ENCODE measurements around the gene P2RX4. TPM values are rescaled to one million over a fixed set of nuclear protein-coding genes. Genes with fewer than 3 reads are reported as not detected.

The P2RX4 gene
- total RNA-seq, 1 experiment from 2014 or later, result 17.1 TPM

DNA sequence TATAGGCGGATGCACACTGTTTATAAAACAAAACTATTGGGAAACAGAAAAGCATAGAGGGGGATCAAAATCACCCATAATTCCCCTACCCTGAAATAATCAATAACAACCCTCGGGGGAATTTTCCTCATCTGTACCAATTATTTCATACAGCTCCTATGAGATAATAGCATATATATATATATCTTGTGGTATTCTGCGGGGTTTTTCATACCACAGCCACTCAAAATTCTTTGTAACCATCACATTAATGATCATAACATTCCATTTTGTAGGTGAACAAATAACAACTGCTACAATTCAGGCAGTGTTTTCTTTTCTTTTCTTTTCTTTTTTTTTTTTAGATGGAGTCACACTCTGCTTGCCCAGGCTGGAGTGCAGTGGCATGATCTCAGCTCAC is 42.0 kb upstream of the P2RX4 start:
- ChIA-PET RAD21 (ENCODE audit: low non-redundant PET in 1 of 2, low total read pairs in 2 of 2, uncharacterized antibody in 2 of 2, unreplicated experiment in 2 of 2) (no interaction called here), POLR2A (no interaction called here), CTCF (no interaction called here)
- Histone ChIP-seq H3K9me3 (ENCODE audit: control insufficient read depth in 1 of 2, insufficient read depth in 1 of 2, low read depth in 1 of 2, low read length in 2 of 2) (no peaks in the 10 kb centered on the region), H3K9me2 (ENCODE audit: insufficient read depth) (no peaks in the 10 kb centered on the region), H3K27me3 (ENCODE audit: insufficient read depth, low read length) (no peaks in the 10 kb centered on the region), H3K9ac (ENCODE audit: low read length) (no peak overlapping the region), H3K79me2 (ENCODE audit: insufficient read depth, low read length) (no peaks in the 10 kb centered on the region), H3K36me3 (ENCODE audit: control insufficient read depth in 1 of 2, insufficient read depth in 2 of 2, low read length in 2 of 2) (no peaks in the 10 kb centered on the region), H3K4me1 (ENCODE audit: control insufficient read depth in 1 of 2, insufficient read depth in 2 of 2, low read length in 2 of 2) (no peaks in the 10 kb centered on the region), H3K4me3 (replicated peaks in 1 of 2; ENCODE audit: low read depth in 1 of 2, low read length in 2 of 2) (no peak overlapping the region), H2AFZ (ENCODE audit: low read depth, low read length, poor library complexity, severe bottlenecking) (no peak overlapping the region), H4K20me1 (ENCODE audit: insufficient read depth) (no peaks in the 10 kb centered on the region), H3K4me2 (ENCODE audit: low read length) (no peak overlapping the region), H3K27ac (ENCODE audit: low read depth, low read length) (no peak overlapping the region)
- intact Hi-C loops (cut with micrococcal nuclease), result no loop called here
- TF ChIP-seq ZFX (IDR thresholded peaks at IDR 0.05), result no peak
- no peak for TF ChIP-seq MAX (IDR thresholded peaks at IDR 0.05)
- TF ChIP-seq CEBPB (IDR thresholded peaks at IDR 0.05; ENCODE audit: low read depth), result no peak
- TF ChIP-seq ELF1 (IDR thresholded peaks at IDR 0.05; ENCODE audit: borderline replicate concordance, low read depth), result no peak
- no peak for TF ChIP-seq POLR2A (IDR thresholded peaks at IDR 0.05; ENCODE audit: borderline replicate concordance, extremely low read depth, insufficient read depth, insufficient read length)
- no peak for TF ChIP-seq SRF (IDR thresholded peaks at IDR 0.05; ENCODE audit: low read depth)
- TF ChIP-seq, protein P1, sequence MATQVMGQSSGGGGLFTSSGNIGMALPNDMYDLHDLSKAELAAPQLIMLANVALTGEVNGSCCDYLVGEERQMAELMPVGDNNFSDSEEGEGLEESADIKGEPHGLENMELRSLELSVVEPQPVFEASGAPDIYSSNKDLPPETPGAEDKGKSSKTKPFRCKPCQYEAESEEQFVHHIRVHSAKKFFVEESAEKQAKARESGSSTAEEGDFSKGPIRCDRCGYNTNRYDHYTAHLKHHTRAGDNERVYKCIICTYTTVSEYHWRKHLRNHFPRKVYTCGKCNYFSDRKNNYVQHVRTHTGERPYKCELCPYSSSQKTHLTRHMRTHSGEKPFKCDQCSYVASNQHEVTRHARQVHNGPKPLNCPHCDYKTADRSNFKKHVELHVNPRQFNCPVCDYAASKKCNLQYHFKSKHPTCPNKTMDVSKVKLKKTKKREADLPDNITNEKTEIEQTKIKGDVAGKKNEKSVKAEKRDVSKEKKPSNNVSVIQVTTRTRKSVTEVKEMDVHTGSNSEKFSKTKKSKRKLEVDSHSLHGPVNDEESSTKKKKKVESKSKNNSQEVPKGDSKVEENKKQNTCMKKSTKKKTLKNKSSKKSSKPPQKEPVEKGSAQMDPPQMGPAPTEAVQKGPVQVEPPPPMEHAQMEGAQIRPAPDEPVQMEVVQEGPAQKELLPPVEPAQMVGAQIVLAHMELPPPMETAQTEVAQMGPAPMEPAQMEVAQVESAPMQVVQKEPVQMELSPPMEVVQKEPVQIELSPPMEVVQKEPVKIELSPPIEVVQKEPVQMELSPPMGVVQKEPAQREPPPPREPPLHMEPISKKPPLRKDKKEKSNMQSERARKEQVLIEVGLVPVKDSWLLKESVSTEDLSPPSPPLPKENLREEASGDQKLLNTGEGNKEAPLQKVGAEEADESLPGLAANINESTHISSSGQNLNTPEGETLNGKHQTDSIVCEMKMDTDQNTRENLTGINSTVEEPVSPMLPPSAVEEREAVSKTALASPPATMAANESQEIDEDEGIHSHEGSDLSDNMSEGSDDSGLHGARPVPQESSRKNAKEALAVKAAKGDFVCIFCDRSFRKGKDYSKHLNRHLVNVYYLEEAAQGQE (IDR thresholded peaks at IDR 0.05; ENCODE audit: low read depth), result no peak
- no peak for TF ChIP-seq TCF7L2 (IDR thresholded peaks at IDR 0.05; ENCODE audit: borderline replicate concordance, extremely low read depth, insufficient read depth, insufficient read length)
- TF ChIP-seq ZNF274 (IDR thresholded peaks at IDR 0.05; ENCODE audit: low read depth, low read length), result no peak
- no peak for TF ChIP-seq POLR2AphosphoS5 (IDR thresholded peaks at IDR 0.05; ENCODE audit: low read depth, low read length)
- no peak for TF ChIP-seq CBX3 (IDR thresholded peaks at IDR 0.05; ENCODE audit: low read depth)
- TF ChIP-seq, protein P2, sequence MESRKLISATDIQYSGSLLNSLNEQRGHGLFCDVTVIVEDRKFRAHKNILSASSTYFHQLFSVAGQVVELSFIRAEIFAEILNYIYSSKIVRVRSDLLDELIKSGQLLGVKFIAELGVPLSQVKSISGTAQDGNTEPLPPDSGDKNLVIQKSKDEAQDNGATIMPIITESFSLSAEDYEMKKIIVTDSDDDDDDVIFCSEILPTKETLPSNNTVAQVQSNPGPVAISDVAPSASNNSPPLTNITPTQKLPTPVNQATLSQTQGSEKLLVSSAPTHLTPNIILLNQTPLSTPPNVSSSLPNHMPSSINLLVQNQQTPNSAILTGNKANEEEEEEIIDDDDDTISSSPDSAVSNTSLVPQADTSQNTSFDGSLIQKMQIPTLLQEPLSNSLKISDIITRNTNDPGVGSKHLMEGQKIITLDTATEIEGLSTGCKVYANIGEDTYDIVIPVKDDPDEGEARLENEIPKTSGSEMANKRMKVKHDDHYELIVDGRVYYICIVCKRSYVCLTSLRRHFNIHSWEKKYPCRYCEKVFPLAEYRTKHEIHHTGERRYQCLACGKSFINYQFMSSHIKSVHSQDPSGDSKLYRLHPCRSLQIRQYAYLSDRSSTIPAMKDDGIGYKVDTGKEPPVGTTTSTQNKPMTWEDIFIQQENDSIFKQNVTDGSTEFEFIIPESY (IDR thresholded peaks at IDR 0.05; ENCODE audit: extremely low read depth, insufficient replicate concordance, low read length), result no peak
- TF ChIP-seq SP1 (IDR thresholded peaks at IDR 0.05; ENCODE audit: low read depth), result no peak
- TF ChIP-seq YY1 (IDR thresholded peaks at IDR 0.05; ENCODE audit: extremely low read depth, insufficient replicate concordance, low read depth, low read length), result no peak
- no peak for TF ChIP-seq EZH2 (IDR thresholded peaks at IDR 0.05)
- TF ChIP-seq ATF3 (IDR thresholded peaks at IDR 0.05), result no peak
- TF ChIP-seq EZH2phosphoT487 (IDR thresholded peaks at IDR 0.05; ENCODE audit: borderline replicate concordance), result no peak
- BruUV-seq (replicated peaks), result no TSS peak
- ATAC-seq, result no peak
- DNase-seq (ENCODE audit: low read depth, low spot score), result no peak

Measured in HCT116 (cell line).